Liver (tissue), 9 donors: ENCODE measurements around the gene ITPKC. TPM values are rescaled to one million over a fixed set of nuclear protein-coding genes. Genes with fewer than 3 reads are reported as not detected.

Experiments used
- DNase-seq: peaks from one replicate; pipeline ENCODE4 v3.0.0-alpha.2; 2017; ENCODE audit warnings: low spot score
- H3K27ac ChIP-seq, 2 donors: one replicate each; pipeline ENCODE4 v1.7.0; 2013; ENCODE audit warnings: inconsistent platforms in 2 of 2, low read length in 2 of 2, control low read depth in 1 of 2, low read depth in 1 of 2, mild to moderate bottlenecking in 1 of 2
- H3K27me3 ChIP-seq, 4 donors: one replicate each; pipeline versions ENCODE4 v1.6.1 to v1.7.0; 2013; ENCODE audit warnings: low read length in 3 of 4, inconsistent platforms in 1 of 4, mild to moderate bottlenecking in 1 of 4, moderate library complexity in 1 of 4; ENCODE audit not compliant: control insufficient read depth in 4 of 4, insufficient read depth in 4 of 4
- H3K36me3 ChIP-seq, 4 donors: one replicate each; pipeline versions ENCODE4 v1.6.1 to v1.7.0; 2013; ENCODE audit warnings: low read length in 3 of 4, mild to moderate bottlenecking in 3 of 4, low read depth in 1 of 4, moderate library complexity in 1 of 4; ENCODE audit not compliant: control insufficient read depth in 4 of 4, insufficient read depth in 3 of 4
- H3K4me1 ChIP-seq, 4 donors: one replicate each; pipeline versions ENCODE4 v1.6.1 to v1.7.0; 2013; ENCODE audit warnings: low read length in 3 of 4, mild to moderate bottlenecking in 3 of 4, moderate library complexity in 1 of 4; ENCODE audit not compliant: control insufficient read depth in 4 of 4, insufficient read depth in 4 of 4
- H3K4me3 ChIP-seq, 3 donors: one replicate each; pipeline versions ENCODE4 v1.6.1 to v1.7.0; 2013; ENCODE audit warnings: low read length in 3 of 3, control low read depth in 1 of 3, low read depth in 1 of 3, mild to moderate bottlenecking in 1 of 3
- H3K9ac ChIP-seq, 2 donors: one replicate each; pipeline ENCODE4 v1.7.0; 2013; ENCODE audit warnings: low read length in 2 of 2, mild to moderate bottlenecking in 2 of 2, moderate library complexity in 2 of 2, control low read depth in 1 of 2, low read depth in 1 of 2
- H3K9me3 ChIP-seq, 4 donors: one replicate each; pipeline versions ENCODE4 v1.6.1 to v1.7.0; 2013; ENCODE audit warnings: low read length in 3 of 4; ENCODE audit not compliant: control insufficient read depth in 4 of 4
- FOXA1 ChIP-seq: IDR thresholded peaks from 2 replicates; pipeline ENCODE4 v1.6.1; 2016; ENCODE audit warnings: antibody characterized with exemption
- GABPA ChIP-seq, 2 donors: IDR thresholded peaks in 1 of 2; conservative IDR thresholded peaks in 1 of 2; 2 replicates each; pipeline ENCODE4 v1.6.1; 2016; ENCODE audit warnings: antibody characterized with exemption in 2 of 2, mild to moderate bottlenecking in 1 of 2, moderate library complexity in 1 of 2
- HNF4A ChIP-seq, 2 donors: conservative IDR thresholded peaks; 2 replicates each; pipeline ENCODE4 v1.6.1; 2016; ENCODE audit warnings: antibody characterized with exemption in 2 of 2, mild to moderate bottlenecking in 2 of 2
- HNF4G ChIP-seq: IDR thresholded peaks from 2 replicates; pipeline ENCODE4 v1.6.1; 2016; ENCODE audit warnings: antibody characterized with exemption
- JUND ChIP-seq, 2 donors: IDR thresholded peaks; 2 replicates each; pipeline ENCODE4 v1.6.1; 2016; ENCODE audit warnings: antibody characterized with exemption in 2 of 2
- NR2F2 ChIP-seq: IDR thresholded peaks from 2 replicates; pipeline ENCODE4 v1.6.1; 2016; ENCODE audit warnings: antibody characterized with exemption
- RAD21 ChIP-seq, 2 donors: IDR thresholded peaks; 2 replicates each; pipeline ENCODE4 v1.6.1; 2016; ENCODE audit warnings: antibody characterized with exemption in 2 of 2, mild to moderate bottlenecking in 2 of 2
- RXRA ChIP-seq, 2 donors: IDR thresholded peaks; 2 replicates each; pipeline ENCODE4 v1.6.1; 2017 to 2018; ENCODE audit warnings: antibody characterized with exemption in 2 of 2, mild to moderate bottlenecking in 1 of 2
- SP1 ChIP-seq: IDR thresholded peaks from 2 replicates; pipeline ENCODE4 v1.6.1; 2018; ENCODE audit warnings: antibody characterized with exemption, mild to moderate bottlenecking
- TAF1 ChIP-seq: conservative IDR thresholded peaks from 2 replicates; pipeline ENCODE4 v1.6.1; 2016; ENCODE audit warnings: antibody characterized with exemption, mild to moderate bottlenecking
- WGBS: extraction: QIAGEN DNeasy Blood & Tissue Kit; methylation state at CpG from one replicate; pipeline ENCODE4 v1.1.7; 2013; 5-methylcytosine and 5-hydroxymethylcytosine counted together
- polyA plus RNA-seq, 2 donors: library from polyadenylated mRNA; stranded (reverse) in 1 of 2; unstranded in 1 of 2; fragments of 200-250 nt in 1 of 2; fragments of >200 nt in 1 of 2; fragmentation: Nextera tagmentation in 1 of 2; extraction: Ambion mirVana in 1 of 2; gene quantifications; one replicate each; pipeline versions ENCODE4 v1.2.1 to v1.2.3, GENCODE V29; 2013 to 2015
- total RNA-seq, 2 donors: library from RNA; depleted of rRNA; stranded (reverse); fragments of >200 nt; gene quantifications; one replicate each; pipeline ENCODE4 v1.2.3, GENCODE V29; 2014
- TF ChIP-seq, protein P1 (sequence below): IDR thresholded peaks from 2 replicates; pipeline ENCODE4 v1.6.1; 2016; ENCODE audit warnings: antibody characterized with exemption, mild to moderate bottlenecking
- TF ChIP-seq, protein P2 (sequence below): IDR thresholded peaks from 2 replicates; pipeline ENCODE4 v1.6.1; 2016; ENCODE audit warnings: antibody characterized with exemption
- TF ChIP-seq, protein P3 (sequence below): IDR thresholded peaks from 2 replicates; pipeline ENCODE4 v1.6.1; 2016; ENCODE audit warnings: antibody characterized with exemption
- TF ChIP-seq, protein P4 (sequence below): IDR thresholded peaks from 2 replicates; pipeline ENCODE4 v1.6.1; 2016; ENCODE audit warnings: antibody characterized with exemption
- TF ChIP-seq, protein P5 (sequence below): fragments of 150-350 bp; IDR thresholded peaks from 2 replicates; pipeline ENCODE4 v1.5.1; 2017; ENCODE audit warnings: improper control_type of control experiment, low read depth, low read length; ENCODE audit not compliant: missing input control
- donor health status: healthy.
- donor health status: healthy.
- donor health status: healthy.
- donor health status: healthy.
- donor health status: healthy.

Gene ITPKC
- total and polyA plus RNA-seq, 4 donors, result 4.2 to 12.5 (median 7.7) TPM

DNA sequence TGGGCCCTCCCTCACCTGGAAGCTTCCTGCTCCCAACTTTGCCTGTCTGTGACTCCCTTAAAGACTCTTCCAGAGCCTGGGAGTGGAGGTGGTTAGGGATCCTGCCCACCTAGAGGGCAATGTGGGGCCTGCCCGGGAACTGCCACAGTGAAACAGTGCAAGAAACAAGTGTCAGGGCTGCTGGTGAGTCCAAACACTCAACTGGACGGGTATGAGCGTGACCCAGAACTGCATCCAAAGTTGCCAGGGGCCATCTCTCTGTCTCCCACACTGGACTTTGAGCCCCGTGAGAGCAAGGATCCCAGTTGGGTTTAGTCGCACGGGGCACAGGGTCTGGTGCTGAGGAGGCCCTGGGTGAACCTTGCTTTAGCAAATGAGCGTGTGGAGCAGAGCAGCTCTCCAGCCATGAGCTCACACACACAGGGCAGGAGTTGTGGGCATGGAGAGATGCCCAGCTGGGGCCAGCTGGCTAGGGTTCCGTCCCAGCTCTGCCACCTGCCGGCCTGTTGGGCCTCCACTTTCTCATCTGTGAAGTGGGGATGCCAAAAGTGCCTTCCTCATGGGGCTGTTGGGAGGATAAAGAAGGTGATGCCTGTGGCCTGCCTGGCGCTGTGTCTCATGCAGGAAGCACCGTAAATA is 23.6 kb upstream of the ITPKC start:
- H3K36me3 ChIP-seq, result peaks cover 2 to 19% (median 4%) of the 10 kb centered on the region in 4 donors
- no peak for DNase-seq
- 94% methylated on average over 11 of the region's 11 CpGs for WGBS
- H3K9me3 ChIP-seq, result no peaks in the 10 kb centered on the region
- TF ChIP-seq, protein P1, sequence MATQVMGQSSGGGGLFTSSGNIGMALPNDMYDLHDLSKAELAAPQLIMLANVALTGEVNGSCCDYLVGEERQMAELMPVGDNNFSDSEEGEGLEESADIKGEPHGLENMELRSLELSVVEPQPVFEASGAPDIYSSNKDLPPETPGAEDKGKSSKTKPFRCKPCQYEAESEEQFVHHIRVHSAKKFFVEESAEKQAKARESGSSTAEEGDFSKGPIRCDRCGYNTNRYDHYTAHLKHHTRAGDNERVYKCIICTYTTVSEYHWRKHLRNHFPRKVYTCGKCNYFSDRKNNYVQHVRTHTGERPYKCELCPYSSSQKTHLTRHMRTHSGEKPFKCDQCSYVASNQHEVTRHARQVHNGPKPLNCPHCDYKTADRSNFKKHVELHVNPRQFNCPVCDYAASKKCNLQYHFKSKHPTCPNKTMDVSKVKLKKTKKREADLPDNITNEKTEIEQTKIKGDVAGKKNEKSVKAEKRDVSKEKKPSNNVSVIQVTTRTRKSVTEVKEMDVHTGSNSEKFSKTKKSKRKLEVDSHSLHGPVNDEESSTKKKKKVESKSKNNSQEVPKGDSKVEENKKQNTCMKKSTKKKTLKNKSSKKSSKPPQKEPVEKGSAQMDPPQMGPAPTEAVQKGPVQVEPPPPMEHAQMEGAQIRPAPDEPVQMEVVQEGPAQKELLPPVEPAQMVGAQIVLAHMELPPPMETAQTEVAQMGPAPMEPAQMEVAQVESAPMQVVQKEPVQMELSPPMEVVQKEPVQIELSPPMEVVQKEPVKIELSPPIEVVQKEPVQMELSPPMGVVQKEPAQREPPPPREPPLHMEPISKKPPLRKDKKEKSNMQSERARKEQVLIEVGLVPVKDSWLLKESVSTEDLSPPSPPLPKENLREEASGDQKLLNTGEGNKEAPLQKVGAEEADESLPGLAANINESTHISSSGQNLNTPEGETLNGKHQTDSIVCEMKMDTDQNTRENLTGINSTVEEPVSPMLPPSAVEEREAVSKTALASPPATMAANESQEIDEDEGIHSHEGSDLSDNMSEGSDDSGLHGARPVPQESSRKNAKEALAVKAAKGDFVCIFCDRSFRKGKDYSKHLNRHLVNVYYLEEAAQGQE, result no peak
- TF ChIP-seq FOXA1 (no peak), RXRA (IDR thresholded peaks at IDR 0.05) (no peak), NR2F2 (no peak), HNF4A (conservative IDR thresholded peaks at IDR 0.05) (no peak), GABPA (IDR thresholded peaks at IDR 0.05 in 1 of 2, conservative IDR thresholded peaks at IDR 0.05 in 1 of 2) (no peak), HNF4G (no peak)
- TF ChIP-seq, protein P2, sequence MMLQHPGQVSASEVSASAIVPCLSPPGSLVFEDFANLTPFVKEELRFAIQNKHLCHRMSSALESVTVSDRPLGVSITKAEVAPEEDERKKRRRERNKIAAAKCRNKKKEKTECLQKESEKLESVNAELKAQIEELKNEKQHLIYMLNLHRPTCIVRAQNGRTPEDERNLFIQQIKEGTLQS, result no peak
- TF ChIP-seq, protein P3, sequence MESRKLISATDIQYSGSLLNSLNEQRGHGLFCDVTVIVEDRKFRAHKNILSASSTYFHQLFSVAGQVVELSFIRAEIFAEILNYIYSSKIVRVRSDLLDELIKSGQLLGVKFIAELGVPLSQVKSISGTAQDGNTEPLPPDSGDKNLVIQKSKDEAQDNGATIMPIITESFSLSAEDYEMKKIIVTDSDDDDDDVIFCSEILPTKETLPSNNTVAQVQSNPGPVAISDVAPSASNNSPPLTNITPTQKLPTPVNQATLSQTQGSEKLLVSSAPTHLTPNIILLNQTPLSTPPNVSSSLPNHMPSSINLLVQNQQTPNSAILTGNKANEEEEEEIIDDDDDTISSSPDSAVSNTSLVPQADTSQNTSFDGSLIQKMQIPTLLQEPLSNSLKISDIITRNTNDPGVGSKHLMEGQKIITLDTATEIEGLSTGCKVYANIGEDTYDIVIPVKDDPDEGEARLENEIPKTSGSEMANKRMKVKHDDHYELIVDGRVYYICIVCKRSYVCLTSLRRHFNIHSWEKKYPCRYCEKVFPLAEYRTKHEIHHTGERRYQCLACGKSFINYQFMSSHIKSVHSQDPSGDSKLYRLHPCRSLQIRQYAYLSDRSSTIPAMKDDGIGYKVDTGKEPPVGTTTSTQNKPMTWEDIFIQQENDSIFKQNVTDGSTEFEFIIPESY, result no peak
- no peaks in the 10 kb centered on the region for H3K27me3 ChIP-seq
- H3K4me1 ChIP-seq, result peaks cover 0 to 15% (median 5%) of the 10 kb centered on the region in 4 donors
- H3K4me3 ChIP-seq, result no peak overlapping the region
- no peak overlapping the region for H3K9ac ChIP-seq
- no peak overlapping the region for H3K27ac ChIP-seq

DNA sequence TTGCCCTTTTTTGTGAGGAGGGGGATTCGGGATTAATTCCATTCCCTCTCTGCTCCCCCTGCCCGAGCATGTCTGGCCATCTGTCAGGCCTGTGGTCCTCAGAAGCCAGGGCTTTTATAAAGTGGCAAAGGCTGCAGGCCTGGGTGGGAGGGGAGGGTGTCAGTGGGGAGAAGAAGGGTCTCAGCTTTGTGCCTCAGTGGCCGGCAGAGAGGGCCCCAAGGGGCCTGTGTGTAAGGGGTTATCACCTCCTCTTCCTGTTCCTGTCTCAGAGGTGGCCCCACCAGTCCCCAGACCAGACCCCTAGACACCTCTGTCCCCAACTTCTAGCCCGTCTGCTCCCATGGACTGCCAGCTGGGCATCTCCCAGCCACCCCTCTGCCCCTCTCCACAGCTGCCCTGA is 23.0 kb upstream of the ITPKC start:
- H3K27me3 ChIP-seq, result no peaks in the 10 kb centered on the region
- no peaks in the 10 kb centered on the region for H3K9me3 ChIP-seq
- no peak overlapping the region for H3K9ac ChIP-seq
- no peak for TF ChIP-seq JUND (IDR thresholded peaks at IDR 0.05)
- no peak for TF ChIP-seq TAF1
- TF ChIP-seq, protein P4, sequence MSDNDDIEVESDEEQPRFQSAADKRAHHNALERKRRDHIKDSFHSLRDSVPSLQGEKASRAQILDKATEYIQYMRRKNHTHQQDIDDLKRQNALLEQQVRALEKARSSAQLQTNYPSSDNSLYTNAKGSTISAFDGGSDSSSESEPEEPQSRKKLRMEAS, result no peak
- H3K36me3 ChIP-seq, result peaks cover 2 to 19% (median 4%) of the 10 kb centered on the region in 4 donors
- DNase-seq, result no peak
- WGBS, result 92% methylated on average over 4 of the region's 4 CpGs
- H3K4me3 ChIP-seq, result no peak overlapping the region
- no peak overlapping the region for H3K27ac ChIP-seq
- H3K4me1 ChIP-seq, result peaks cover 0 to 15% (median 5%) of the 10 kb centered on the region in 4 donors

DNA sequence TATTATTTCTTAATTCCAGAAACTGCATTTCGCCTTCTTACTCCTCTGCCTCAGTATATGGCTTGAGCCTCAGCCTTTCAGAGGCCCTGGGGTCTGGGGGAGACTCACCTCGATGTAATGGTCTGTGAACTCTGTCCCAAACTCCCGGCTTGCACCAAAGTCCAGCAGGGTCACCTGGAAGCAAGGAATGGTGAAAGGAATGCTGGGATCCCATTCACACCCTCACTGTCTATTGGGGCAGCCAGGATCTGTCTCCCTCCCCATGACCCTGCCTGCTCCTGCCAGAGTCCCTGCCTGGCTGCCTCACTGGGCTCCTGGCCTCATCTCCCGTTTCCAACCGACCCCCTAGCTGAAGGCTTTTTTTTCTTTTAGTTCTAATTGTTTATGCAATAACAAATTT is 21.0 kb upstream of the ITPKC start:
- 55% methylated on average over 5 of the region's 5 CpGs for WGBS
- peaks cover 0 to 9% (median 2%) of the 10 kb centered on the region in 4 donors for H3K4me1 ChIP-seq
- DNase-seq, result no peak
- no peak for TF ChIP-seq HNF4G
- TF ChIP-seq HNF4A (conservative IDR thresholded peaks at IDR 0.05), result peak; percentile 19 to 81
- peak in 1 of 2 donors; percentile 75 for TF ChIP-seq RXRA (IDR thresholded peaks at IDR 0.05)
- no peak for TF ChIP-seq FOXA1
- TF ChIP-seq RAD21 (IDR thresholded peaks at IDR 0.05), result no peak
- peak; percentile 46 for TF ChIP-seq SP1
- TF ChIP-seq, protein P5, sequence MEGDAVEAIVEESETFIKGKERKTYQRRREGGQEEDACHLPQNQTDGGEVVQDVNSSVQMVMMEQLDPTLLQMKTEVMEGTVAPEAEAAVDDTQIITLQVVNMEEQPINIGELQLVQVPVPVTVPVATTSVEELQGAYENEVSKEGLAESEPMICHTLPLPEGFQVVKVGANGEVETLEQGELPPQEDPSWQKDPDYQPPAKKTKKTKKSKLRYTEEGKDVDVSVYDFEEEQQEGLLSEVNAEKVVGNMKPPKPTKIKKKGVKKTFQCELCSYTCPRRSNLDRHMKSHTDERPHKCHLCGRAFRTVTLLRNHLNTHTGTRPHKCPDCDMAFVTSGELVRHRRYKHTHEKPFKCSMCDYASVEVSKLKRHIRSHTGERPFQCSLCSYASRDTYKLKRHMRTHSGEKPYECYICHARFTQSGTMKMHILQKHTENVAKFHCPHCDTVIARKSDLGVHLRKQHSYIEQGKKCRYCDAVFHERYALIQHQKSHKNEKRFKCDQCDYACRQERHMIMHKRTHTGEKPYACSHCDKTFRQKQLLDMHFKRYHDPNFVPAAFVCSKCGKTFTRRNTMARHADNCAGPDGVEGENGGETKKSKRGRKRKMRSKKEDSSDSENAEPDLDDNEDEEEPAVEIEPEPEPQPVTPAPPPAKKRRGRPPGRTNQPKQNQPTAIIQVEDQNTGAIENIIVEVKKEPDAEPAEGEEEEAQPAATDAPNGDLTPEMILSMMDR, result no peak
- H3K36me3 ChIP-seq, result peaks cover 3 to 28% (median 7%) of the 10 kb centered on the region in 4 donors
- H3K27ac ChIP-seq, result no peak overlapping the region
- no peaks in the 10 kb centered on the region for H3K27me3 ChIP-seq
- no peak overlapping the region for H3K9ac ChIP-seq
- H3K9me3 ChIP-seq, result no peaks in the 10 kb centered on the region
- no peak overlapping the region for H3K4me3 ChIP-seq
